Tibial nerve (tissue), 4 donors: ENCODE measurements around the gene RSPH9.

Experiments used
- CTCF ChIP-seq, 5 experiments: fragments of 200-600 bp in 3 of 5; fragments of 450-650 bp in 2 of 5; sonication (generic) in 3 of 5; IDR thresholded peaks; one replicate each; pipeline ENCODE4 v1.5.1; 2016 to 2019; ENCODE audit warnings: antibody characterized with exemption in 5 of 5, mild to moderate bottlenecking in 3 of 5, moderate library complexity in 2 of 5
- EP300 ChIP-seq, 2 donors: sonication (generic); formaldehyde crosslinking; IDR thresholded peaks; one replicate each; pipeline ENCODE4 v1.6.1; 2017; ENCODE audit warnings: antibody characterized with exemption in 2 of 2, mild to moderate bottlenecking in 1 of 2

DNA sequence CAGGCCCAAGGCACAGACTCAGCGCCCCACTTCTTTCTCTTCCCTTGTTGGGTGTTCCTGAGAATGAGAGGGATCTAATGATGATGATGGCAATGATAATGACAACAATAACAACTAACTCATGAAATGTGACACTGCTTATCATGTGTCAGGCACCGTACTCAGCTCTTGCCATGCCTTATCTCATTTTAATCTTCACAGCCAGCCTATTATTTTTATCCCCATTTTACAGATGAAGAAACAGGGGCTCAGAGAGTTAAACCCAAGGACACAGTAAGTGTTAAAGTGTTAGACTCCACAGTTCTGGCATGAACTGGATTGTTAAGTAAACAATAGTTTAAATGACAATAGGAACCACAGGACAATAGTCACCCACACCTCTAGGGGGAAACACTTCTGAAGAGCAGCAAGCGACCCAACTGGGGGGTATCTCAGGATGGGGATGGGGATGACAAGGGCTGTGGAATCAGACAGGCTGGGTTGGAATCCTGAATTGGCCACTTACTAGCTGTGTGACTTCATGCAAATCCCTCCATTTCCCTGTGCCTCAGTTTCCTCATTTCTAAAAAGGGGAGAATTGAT, 12.5 kb downstream of the RSPH9 start:
- TF ChIP-seq CTCF (IDR thresholded peaks at IDR 0.05), result no peak
- TF ChIP-seq EP300 (IDR thresholded peaks at IDR 0.05), result no peak
